Type B pancreatic cell (in vitro differentiated cells): ENCODE results near the gene EPB41L5. TPM values are rescaled to one million over a fixed set of nuclear protein-coding genes. Genes with fewer than 3 reads are reported as not detected.

Experiments
- DNase-seq: peaks from one replicate; pipeline ENCODE4 v3.0.0; 2021; ENCODE audit warnings: mixed read lengths; ENCODE audit not compliant: unreplicated experiment; ENCODE audit errors: extremely low spot score
- H3K27ac Mint-ChIP-seq: 2 replicates; pipeline ENCODE4 v1.8.0; 2021; ENCODE audit warnings: mild to moderate bottlenecking, mixed read lengths
- H3K27me3 Mint-ChIP-seq: 2 replicates; pipeline ENCODE4 v1.8.0; 2021; ENCODE audit warnings: mixed read lengths
- H3K36me3 Mint-ChIP-seq: 2 replicates; pipeline ENCODE4 v1.8.0; 2021; ENCODE audit warnings: mixed read lengths
- H3K4me1 Mint-ChIP-seq: one replicate; pipeline ENCODE4 v1.8.0; 2021; ENCODE audit warnings: mixed read lengths; ENCODE audit not compliant: unreplicated experiment
- H3K4me3 Mint-ChIP-seq: 2 replicates; pipeline ENCODE4 v1.8.0; 2021; ENCODE audit warnings: mild to moderate bottlenecking, mixed read lengths
- H3K9me3 Mint-ChIP-seq: 2 replicates; pipeline ENCODE4 v1.8.0; 2021; ENCODE audit warnings: mixed read lengths
- total RNA-seq: library from RNA; stranded (reverse); gene quantifications from 2 replicates; pipeline ENCODE4 v1.2.1, GENCODE V29; 2021; ENCODE audit warnings: low replicate concordance
- TF ChIP-seq, protein P1 (sequence below): fragments of 200-600 bp; sonication (generic); conservative IDR thresholded peaks from 2 replicates; pipeline ENCODE4 v1.5.0; 2021; ENCODE audit warnings: antibody characterized with exemption, mild to moderate bottlenecking

The EPB41L5 gene
- total RNA-seq, 1 donor from 2014 or later, result 37.6 TPM

GRCh38 chr2:120094795-120095194 lies 81.9 kb downstream of the EPB41L5 start:
- H3K4me1 Mint-ChIP-seq, result no peaks in the 10 kb centered on the region
- DNase-seq, result no peak
- no peaks in the 10 kb centered on the region for H3K27me3 Mint-ChIP-seq
- TF ChIP-seq, protein P1, sequence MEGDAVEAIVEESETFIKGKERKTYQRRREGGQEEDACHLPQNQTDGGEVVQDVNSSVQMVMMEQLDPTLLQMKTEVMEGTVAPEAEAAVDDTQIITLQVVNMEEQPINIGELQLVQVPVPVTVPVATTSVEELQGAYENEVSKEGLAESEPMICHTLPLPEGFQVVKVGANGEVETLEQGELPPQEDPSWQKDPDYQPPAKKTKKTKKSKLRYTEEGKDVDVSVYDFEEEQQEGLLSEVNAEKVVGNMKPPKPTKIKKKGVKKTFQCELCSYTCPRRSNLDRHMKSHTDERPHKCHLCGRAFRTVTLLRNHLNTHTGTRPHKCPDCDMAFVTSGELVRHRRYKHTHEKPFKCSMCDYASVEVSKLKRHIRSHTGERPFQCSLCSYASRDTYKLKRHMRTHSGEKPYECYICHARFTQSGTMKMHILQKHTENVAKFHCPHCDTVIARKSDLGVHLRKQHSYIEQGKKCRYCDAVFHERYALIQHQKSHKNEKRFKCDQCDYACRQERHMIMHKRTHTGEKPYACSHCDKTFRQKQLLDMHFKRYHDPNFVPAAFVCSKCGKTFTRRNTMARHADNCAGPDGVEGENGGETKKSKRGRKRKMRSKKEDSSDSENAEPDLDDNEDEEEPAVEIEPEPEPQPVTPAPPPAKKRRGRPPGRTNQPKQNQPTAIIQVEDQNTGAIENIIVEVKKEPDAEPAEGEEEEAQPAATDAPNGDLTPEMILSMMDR, result no peak
- H3K4me3 Mint-ChIP-seq, result no peak overlapping the region
- no peaks in the 10 kb centered on the region for H3K9me3 Mint-ChIP-seq
- peaks cover 36% of the 10 kb centered on the region for H3K36me3 Mint-ChIP-seq
- H3K27ac Mint-ChIP-seq, result no peak overlapping the region

- Mint-ChIP-seq H3K27me3 (no peaks in the 10 kb centered on the region), H3K4me1 (no peaks in the 10 kb centered on the region)
Measured at GRCh38 chr2:120100627-120101026, 87.8 kb downstream of the EPB41L5 start.

DNA sequence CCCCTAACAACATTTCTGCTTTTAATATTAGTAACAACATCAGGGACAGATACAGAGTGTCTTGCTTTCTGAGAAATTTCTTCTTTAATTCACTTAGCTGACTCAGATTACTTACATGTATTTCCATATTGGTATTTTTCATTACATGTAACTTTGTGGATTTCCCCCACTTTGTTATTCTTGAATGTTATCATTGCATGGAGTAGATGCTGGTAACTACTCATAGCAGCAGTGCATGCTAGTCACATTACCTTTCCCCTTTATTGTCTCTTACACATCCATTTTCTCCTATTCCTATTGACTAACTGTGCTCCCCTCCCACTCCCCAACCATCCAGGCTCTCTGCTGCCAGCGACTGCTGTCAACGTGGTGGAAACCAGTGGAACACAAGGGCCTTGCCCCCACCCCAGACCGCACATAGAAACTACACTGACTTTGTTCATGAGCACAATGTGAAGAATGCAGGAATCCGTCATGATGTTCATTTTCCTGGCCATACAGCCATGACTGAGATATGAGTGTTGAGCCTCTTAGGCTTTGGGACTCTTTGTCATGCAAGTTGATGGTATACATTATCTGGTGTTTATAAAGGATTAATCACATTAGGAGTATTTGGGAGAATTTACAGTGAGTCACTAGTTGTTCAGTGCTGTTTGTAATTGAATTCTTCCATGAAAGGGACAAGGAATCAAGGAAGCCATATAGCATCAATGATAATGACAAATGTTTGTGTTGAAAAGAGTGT lies 91.0 kb downstream of the EPB41L5 start:
- Mint-ChIP-seq H3K27ac (no peak overlapping the region), H3K36me3 (peaks cover 19% of the 10 kb centered on the region), H3K27me3 (no peaks in the 10 kb centered on the region), H3K4me3 (no peak overlapping the region), H3K9me3 (no peaks in the 10 kb centered on the region), H3K4me1 (no peaks in the 10 kb centered on the region)
- DNase-seq, result no peak
- TF ChIP-seq, protein P1, result no peak

More at GRCh38 chr2:120100627-120101026, 87.8 kb downstream of the EPB41L5 start:
- TF ChIP-seq, protein P1, result no peak
- DNase-seq, result no peak
- Mint-ChIP-seq H3K4me3 (no peak overlapping the region), H3K9me3 (no peaks in the 10 kb centered on the region), H3K27ac (no peak overlapping the region), H3K36me3 (peaks cover 25% of the 10 kb centered on the region)

GRCh38 chr2:120104772-120105171 lies 91.9 kb downstream of the EPB41L5 start:
- Mint-ChIP-seq H3K27ac (no peak overlapping the region), H3K27me3 (no peaks in the 10 kb centered on the region), H3K4me3 (no peak overlapping the region), H3K9me3 (no peaks in the 10 kb centered on the region), H3K36me3 (peaks cover 17% of the 10 kb centered on the region), H3K4me1 (no peaks in the 10 kb centered on the region)
- DNase-seq, result no peak
- TF ChIP-seq, protein P1, result no peak

GRCh38 chr2:120105360-120105759 lies 92.5 kb downstream of the EPB41L5 start:
- Mint-ChIP-seq H3K9me3 (no peaks in the 10 kb centered on the region), H3K4me3 (no peak overlapping the region)

More at GRCh38 chr2:120105360-120105759, 92.5 kb downstream of the EPB41L5 start:
- Mint-ChIP-seq H3K27me3 (no peaks in the 10 kb centered on the region), H3K4me1 (no peaks in the 10 kb centered on the region), H3K27ac (no peak overlapping the region), H3K36me3 (peaks cover 15% of the 10 kb centered on the region)
- TF ChIP-seq, protein P1, result no peak
- DNase-seq, result no peak
